Colon (tissue), 2 donors: Measurements from ENCODE around the gene RAI14.
"Not testable (repeated sequence)": the region's sequence is repeated elsewhere in the genome, so short reads cannot be mapped to it uniquely, and the experiment has no call there.

Experiments
- FAIRE-seq: peaks from 2 replicates; lab custom pipeline; 2012; peaks lifted over from hg19 to GRCh38; lab: Jason Lieb, UNC
- donor health status: control.
- donor health status: control.

The RAI14 gene

DNA sequence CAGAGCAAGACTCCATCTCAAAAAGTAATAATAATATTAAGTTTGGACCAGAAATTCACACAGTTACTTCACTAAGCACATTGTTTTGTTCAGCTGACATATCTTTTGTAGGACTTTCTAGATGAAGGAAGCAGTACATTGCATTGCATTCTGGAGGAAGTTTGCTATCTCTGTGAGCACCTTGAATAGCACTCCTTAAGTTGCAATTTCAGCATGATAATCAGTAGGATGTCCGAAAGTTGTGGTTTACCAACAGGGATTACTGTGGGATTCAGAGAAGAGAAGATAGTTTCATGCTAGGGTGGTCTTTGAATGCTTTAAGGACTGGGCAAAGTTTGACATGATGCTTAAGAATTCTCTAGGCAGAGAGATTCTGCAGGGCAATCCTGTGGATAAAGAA, 164.5 kb downstream of the RAI14 start:
- FAIRE-seq, result no peak

DNA sequence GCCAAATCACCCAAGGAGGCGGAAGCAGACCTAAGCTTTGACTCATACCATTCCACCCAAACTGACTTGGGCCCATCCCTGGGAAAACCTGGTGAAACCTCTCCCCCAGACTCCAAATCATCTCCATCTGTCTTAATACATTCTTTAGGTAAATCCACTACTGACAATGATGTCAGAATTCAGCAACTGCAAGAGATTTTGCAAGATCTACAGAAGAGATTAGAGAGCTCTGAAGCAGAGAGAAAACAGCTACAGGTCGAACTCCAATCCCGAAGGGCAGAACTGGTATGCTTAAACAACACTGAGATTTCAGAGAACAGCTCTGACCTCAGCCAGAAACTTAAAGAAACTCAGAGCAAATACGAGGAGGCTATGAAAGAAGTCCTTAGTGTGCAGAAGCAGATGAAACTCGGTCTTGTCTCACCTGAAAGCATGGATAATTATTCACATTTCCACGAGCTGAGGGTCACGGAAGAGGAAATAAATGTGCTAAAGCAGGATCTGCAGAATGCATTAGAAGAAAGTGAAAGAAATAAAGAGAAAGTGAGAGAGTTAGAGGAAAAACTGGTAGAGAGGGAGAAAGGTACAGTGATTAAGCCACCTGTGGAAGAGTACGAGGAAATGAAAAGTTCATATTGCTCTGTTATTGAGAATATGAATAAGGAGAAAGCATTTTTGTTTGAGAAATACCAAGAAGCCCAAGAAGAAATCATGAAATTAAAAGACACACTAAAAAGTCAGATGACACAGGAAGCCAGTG, 167.0 kb downstream of the RAI14 start:
- FAIRE-seq, result no peak

DNA sequence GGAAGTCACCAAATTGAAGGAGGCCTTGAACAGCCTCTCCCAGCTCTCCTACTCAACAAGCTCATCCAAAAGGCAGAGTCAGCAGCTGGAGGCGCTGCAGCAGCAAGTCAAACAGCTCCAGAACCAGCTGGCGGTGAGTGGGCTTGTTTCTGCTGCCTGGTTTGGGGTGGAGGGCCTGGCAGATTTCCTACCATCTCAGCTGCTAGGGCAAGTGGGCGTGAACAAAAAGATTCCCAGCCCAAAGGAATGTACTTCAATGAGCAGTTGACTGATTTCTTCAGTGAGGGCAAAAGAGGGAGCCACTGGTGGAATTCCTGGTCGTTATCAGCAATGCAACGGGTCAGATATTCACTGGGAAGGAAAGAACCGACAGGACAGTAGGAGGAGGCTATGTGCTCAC, 170.2 kb downstream of the RAI14 start:
- no peak for FAIRE-seq

DNA sequence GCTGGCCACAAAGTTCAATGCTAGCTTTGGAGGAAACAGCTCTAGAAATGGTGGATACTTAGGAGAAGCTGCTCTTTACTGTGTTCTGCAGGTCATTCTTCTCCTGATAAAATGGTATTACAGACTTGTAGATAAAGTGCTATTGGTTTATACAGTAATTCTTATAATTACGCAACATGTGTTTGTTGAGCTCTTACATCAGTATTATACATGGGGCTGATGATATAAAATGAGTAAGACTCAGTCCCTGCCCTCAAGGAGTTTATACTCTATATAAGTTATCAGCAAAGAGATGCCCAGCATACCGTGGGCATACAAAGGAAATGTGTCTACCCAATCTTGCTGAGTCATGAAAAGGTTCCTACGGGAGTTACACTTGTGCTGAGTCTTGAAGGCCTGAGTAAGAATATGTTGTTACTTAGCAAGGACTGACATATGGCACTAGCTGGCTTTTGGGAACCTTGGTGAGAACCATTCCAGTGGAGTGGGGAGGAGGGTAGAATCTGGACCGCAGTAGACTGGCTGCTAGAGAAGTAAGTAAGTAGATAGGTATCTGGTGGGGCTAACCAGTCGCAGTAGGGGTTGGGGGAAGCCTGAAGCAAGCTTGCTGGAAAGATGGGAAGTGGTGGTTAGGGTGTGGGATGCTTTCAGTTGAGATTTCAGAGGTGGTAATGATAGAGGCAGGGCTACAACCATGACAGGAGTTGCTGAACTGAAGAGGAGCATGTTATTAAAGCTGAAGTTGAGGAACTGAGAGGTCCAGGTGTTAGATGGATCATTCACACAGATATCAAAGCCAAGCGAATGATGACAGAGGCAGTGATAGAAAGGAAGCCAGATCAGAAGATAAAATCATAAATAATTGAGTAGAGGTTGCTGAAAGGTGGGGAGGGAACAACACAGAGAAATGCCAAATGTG, 171.7 kb downstream of the RAI14 start:
- no peak for FAIRE-seq

DNA sequence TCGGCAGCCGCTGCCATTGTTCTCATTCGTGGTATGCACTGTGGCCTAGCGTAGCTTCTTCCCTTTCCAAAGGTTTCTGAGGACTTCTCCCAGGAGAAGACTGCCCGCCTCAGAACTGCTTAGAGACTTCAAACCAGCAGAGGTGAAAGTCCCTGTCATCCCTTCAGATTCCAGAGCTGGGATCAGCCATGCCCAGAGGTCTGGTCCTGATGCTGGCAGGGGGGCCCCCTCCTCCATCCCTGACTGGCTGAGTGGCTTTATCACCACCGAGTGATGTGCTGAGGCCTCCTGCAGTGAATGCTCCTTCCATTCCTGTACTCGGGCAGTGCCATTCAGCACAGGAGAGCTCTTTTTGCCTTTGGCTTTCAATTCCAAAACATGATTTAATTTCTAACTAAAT, 174.7 kb downstream of the RAI14 start:
- FAIRE-seq, result not testable (repeated sequence)

DNA sequence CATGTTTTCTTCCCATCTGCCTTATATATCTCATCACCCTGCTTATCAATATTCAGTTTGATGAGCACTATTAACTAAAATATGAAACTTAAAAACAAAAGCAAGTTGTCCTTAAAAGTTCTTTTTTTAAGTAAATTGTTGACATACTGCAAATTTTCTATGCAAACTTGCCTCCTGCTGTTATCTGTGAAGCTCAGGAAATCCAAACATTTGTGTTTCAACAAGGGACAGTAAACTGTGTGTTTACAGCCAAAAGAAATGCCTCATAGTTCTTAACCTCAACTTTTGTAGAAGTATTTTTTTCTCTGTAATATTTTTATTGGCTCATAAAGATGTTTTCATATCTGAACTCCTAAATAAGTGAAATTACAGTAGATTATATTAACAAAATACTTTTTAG, 175.2 kb downstream of the RAI14 start:
- FAIRE-seq, result no peak

DNA sequence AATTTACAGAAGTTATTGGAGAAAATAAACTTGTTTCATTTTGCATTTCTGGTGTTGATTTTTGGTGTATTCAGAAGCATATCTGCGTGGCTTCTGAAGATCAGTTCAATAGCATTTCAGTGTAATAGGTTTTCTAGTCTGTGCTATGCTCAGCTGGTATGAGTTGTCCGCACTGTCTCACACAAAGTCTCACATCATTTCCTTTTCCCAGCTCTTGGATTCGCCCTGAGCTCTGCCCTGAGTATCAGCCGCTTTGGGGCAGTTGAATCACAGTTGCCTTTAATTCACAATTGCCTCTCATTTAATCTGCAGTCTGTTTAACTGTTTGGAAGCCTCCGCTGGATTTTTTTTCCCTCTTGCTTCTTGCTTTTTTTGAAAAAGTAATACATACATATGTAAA, 176.4 kb downstream of the RAI14 start:
- FAIRE-seq, result no peak

DNA sequence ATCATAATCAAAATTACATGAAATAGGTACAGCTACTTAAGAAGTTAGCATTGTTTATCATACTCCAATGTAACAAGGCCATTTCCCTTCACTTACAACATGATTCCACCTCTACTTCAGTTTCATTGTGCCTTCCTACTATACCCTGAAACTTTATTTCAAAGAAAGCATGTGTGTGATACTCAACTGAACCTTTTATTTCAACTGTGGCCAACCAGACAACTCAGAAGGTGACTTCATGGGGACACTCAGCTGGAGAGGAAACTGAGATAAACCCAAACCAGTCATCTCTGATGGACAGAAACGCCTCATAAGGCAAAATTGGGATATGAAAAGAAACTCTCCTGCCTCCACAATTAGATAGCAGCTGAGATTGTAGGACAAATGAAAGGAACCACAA, 177.0 kb downstream of the RAI14 start:
- no peak for FAIRE-seq

DNA sequence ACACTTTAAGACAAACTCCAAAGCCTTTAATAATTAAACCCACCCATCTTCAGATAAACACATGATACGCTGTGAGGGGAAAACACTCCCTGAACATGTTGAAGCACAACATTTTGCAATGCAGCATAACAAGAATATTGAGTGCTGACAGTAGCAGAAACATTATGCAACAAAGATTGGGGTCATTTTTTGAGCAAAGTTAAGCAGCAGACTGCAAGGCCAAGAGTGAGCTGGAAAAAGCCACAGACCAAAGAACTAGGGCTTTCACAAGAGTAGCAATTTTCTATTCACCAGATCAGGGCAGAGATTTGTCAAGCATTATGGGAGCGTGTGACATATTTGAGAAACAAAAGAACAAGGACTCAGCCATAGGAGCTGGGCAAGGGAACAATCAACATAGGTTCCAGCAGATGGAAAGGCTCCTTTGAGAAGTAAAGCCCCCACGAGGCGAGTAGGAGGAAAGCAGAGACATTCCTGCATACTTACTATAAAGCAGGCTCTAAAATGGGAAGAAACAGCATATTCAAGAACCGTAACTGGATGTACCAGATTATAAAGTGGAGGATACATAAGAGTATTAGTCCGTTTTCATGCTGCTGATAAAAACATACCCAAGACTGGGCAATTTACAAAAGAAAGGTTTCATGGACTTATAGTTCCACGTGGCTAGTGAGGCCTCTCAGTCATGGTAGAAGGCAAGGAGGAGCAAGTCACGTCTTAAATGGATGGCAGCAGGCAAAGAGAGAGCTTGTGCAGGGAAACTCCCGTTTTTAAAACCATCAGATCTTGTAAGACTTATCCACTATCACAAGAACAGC, 178.1 kb downstream of the RAI14 start:
- FAIRE-seq, result no peak

DNA sequence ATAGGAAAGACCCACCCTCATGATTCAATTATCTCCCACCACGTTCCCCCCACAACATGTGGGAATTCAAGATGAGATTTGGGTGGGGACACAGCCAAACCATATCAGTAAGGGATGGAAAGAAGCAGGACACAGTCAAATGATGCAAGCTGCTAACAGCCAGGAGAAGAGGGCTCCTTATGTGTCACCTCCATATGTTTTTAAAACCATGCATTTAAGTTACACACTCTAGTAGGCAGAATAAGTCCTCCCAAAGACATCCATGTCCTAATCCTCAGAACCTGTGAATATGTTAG, 178.6 kb downstream of the RAI14 start:
- FAIRE-seq, result no peak

DNA sequence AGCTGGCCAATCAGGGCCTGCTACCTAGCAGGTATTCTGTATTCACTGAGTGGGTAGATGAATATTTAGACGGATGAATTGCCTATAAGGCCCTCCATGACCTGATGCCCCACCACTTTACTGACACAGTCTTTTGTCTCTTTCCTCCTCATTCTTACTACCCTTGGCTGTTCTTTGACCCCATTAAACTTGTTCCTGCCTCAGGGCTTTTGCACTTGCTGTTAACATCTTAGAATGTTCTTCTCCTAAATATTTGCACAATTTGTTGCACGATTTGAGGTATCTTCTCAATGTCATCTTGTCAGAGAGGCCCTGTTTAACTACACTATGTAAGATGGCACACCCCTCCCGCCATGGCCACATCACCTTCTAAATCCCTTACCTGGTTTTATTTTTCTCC, 179.5 kb downstream of the RAI14 start:
- FAIRE-seq, result no peak

DNA sequence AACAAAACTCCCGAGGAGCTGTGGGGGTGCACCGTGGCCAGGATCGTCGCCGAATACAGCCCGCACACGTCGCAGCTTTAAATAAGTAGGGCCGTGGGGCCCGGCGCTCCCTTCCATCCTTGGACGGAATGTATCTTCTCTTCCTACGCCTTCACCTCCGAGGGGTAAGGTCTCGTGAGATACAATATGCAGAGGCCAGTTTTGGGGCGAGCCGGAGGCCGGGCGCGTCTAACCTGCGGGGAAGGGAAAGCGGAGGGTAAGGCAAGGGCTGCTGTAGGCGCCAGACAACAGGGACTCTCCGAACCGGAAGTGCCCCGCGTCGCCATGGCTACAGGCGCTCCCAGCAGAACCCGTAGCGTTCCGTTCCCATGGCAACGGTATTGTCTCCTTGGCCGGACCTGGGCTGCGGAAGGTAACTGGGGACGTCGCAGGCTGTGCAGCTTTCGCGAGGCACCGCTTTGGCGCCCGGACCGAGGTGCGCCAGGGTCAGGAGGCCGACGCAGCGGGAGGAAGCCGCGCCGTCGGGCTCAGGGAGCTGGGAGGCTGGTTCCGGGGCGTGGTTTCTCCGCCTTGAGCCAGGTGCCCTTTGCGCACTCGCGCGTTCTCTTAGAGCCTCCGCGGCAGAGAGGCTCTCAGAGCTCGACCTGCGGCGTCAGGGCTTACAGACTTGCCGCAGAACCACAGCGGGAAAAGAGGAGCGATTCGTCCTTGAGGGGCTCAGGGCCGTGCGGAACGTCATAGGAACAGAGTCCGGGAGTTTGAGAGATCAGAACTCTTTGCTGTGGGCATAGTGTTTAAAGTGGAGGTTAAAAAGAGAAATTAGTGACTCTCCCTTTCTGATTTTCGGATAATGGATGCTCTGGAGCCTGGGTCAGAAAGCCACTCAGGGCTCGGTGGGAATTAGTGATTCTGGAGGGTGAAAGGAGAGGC, 182.9 kb downstream of the RAI14 start, which contains the start of gene TTC23L:
TTC23L (plus strand) TSS at position 380 of the 930 bp plus-strand sequence. CDS start 1,508 bp downstream, outside the sequence.
- no peak for FAIRE-seq

DNA sequence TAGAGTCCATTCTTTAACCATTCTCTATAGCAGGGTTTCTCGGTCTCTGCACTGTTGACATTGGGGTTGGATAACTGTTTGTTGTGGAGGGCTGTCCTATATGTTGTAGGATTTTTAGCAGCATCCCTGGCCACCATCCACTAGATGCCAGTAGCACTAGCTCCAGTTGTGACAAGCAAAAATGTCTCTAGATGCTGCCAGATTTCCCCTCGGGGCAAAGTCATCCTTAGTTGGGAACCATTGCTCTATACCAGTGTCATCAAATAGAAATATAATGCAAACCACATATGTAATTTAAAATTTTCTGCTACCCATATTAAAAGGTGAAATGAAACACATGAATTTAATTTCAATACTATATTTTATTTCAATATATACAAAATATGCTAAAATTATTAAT, 185.7 kb downstream of the RAI14 start:
- no peak for FAIRE-seq

DNA sequence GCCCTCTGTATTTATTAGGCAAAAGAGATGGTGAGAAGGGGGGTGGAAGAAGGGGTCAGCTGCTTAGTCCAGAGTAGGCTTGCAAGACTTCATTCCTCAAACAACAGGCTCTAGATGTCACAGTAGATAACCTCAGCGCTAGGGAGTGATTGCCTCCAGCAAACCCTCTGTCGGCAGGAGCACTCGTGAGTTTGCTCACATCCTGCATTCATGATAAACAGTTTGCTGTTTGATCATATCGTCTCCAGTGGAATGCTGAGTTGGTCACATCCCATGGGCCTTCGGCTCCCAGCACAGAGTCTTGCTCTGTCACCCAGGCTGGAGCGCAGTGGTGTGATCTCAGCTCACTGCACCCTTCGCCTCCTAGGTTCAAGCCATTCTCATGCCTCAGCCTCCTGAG, 186.4 kb downstream of the RAI14 start:
- FAIRE-seq, result no peak

DNA sequence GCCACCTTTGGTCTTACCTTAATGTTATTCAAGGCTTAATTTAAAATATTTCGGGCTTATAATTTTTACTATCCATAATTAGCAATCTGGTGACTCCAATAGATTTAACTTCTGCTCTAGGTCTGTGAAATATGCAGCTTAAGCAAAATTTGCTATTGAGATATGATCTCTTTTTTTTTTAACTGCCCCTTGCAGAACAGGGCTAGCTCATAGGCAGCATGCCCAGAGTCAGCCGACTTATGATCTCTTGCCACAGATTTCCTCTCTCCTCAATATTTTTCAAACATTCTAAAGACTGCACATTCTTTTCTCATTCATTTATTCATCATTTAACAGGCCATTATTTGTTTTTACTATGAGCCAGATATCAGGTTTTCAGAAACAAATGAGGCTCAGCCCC, 187.4 kb downstream of the RAI14 start:
- no peak for FAIRE-seq

DNA sequence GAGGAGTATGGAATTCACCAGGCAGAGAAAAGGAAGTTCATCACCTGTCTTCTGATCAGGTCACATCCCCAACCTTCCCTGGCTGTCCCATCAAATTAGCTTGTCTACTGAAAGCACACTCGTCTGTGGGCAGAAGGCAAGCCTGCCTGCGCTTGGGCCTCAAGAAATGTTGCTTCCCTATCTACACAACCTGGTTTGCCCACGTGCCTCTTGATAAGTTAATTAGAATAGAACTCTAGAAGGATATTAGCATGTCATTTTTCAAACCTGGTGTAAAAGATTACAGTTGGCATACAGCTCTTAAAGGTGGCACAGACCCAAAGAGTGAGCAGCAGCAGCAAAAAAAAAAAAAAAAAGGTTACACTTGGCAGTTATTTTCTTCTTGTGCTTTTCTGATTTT, 188.0 kb downstream of the RAI14 start:
- FAIRE-seq, result no peak

DNA sequence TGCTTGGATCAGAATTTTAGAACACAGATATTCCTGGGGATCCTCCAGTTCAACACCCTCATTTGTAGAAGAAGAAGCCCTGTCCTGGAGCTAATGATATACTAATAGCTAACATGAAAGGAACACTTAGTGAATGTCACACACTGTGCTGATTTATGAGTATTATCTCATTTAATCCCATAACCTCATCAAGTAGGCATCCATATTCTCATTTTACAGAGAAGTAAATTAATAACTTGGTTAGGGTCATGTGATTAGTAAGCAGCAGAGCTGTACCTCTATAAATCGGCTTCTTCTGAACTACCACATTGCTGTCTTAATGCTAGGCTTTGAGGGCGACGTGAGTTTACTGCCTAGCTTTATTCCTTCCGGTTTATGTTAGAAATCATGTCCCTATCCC, 188.9 kb downstream of the RAI14 start:
- no peak for FAIRE-seq

DNA sequence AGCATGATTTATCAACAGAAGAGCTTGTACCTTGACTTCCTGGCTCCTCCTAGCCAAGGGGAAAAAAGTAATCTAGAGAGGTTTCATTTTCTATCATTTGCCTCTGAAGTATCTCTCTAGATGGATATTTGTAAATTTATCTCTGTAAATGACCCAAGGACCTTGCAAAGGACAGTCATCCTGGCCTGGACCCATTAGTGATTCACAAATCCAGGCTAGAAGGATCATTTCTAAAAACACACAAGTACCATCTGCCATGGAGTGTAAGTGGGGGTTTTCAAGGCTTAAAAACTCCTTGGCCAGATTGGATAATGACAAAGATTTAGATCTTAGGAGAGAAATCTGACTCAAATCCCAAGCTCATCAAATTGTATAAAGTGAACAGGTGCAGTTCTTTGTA, 190.9 kb downstream of the RAI14 start:
- FAIRE-seq, result no peak

DNA sequence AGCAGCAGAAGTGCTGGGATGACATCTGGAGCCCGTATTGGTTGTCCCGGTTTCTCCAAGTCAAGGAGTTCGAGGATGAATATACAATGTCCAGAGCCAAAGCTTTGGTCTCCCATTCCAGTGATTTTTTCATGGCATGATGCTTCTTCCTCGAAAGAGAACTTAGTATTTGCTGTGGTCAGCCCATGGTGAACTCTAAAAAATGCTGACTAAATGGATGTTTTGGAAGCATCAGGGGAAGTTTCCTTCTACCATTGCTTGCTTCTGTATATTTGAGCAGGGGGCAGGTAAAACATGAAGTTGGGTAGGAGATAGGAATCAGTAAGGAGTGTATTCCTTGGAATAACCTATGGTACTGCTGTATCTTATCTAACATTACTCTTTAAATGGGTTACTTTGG, 191.4 kb downstream of the RAI14 start:
- no peak for FAIRE-seq

DNA sequence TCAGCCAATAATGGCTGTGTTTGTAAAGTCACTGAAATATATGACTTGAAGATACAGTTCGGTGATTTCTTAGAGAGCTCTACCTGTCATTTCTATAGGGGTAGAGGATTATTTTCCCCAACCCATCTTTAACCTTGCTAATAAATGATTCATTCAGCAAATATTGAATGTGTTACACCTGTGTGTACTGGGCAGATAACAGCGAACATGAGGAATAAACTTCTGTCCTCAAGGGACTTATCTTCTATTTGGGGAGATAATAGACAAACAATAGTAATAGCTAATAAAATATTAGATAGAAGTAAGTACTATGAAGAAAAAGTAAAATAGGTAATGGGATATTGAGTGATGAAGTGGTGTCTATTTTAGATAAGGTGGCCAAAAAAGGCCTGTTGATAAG, 192.1 kb downstream of the RAI14 start:
- FAIRE-seq, result no peak

DNA sequence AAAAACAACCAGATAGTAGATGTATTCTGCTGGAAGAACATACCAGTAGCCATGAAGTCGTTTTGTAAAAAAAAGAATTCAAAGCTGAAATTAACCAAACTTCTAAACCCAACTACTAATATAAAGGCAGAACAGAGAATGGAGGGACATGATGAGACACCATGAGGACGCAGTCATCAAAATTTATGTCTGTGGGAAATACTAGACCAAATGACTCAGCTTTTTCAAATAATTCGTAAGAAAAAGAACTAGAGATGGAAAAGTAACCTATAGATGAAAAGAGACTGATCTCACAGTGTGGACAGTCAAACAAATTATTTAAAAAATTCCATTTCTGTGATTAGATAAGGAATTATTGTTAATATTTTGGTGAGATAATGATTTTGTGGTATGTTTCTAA, 193.1 kb downstream of the RAI14 start:
- FAIRE-seq, result no peak
